GM23248 (cell line): ENCODE data around the gene CD84. TPM values are rescaled to one million over a fixed set of nuclear protein-coding genes. Genes with fewer than 3 reads are reported as not detected.

ENCODE experiments used
- DNase-seq: peaks from one replicate; pipeline ENCODE4 v3.0.0-alpha.2; 2015
- H2AFZ ChIP-seq: fragments of 200-600 bp; sonication (generic); 2 replicates; pipeline ENCODE4 v1.6.1; 2016; ENCODE audit warnings: antibody characterized with exemption
- H3F3A ChIP-seq: fragments of 200-600 bp; sonication (generic); 2 replicates; pipeline ENCODE4 v1.6.1; 2016; ENCODE audit warnings: mild to moderate bottlenecking, antibody characterized with exemption, mixed run types; ENCODE audit not compliant: insufficient read depth
- H3K27ac ChIP-seq: fragments of 200-600 bp; sonication (generic); 2 replicates; pipeline ENCODE4 v1.5.1; 2016; ENCODE audit warnings: mild to moderate bottlenecking
- H3K27me3 ChIP-seq: fragments of 200-600 bp; sonication (generic); replicated peaks from 2 replicates; pipeline ENCODE4 v1.6.1; 2016; ENCODE audit warnings: mild to moderate bottlenecking; ENCODE audit not compliant: insufficient read depth
- H3K36me3 ChIP-seq: fragments of 200-600 bp; sonication (generic); 2 replicates; pipeline ENCODE4 v1.6.1; 2016; ENCODE audit warnings: low read depth, mild to moderate bottlenecking
- H3K4me1 ChIP-seq: fragments of 200-600 bp; sonication (generic); 2 replicates; pipeline ENCODE4 v1.6.1; 2016; ENCODE audit warnings: mild to moderate bottlenecking; ENCODE audit not compliant: insufficient read depth
- H3K4me2 ChIP-seq: fragments of 200-600 bp; sonication (generic); one replicate; pipeline ENCODE4 v1.6.1; 2016; ENCODE audit warnings: mild to moderate bottlenecking; ENCODE audit not compliant: unreplicated experiment
- H3K4me3 ChIP-seq: fragments of 200-600 bp; sonication (generic); 2 replicates; pipeline ENCODE4 v1.5.1; 2016; ENCODE audit warnings: mild to moderate bottlenecking
- H3K79me2 ChIP-seq: fragments of 200-600 bp; sonication (generic); 2 replicates; pipeline ENCODE4 v1.6.1; 2016; ENCODE audit warnings: mild to moderate bottlenecking; ENCODE audit not compliant: insufficient read depth
- H3K9ac ChIP-seq: fragments of 200-600 bp; sonication (generic); 2 replicates; pipeline ENCODE4 v1.6.1; 2016; ENCODE audit warnings: mild to moderate bottlenecking
- H3K9me2 ChIP-seq: fragments of 200-600 bp; sonication (generic); 2 replicates; pipeline ENCODE4 v1.6.1; 2016; ENCODE audit warnings: mixed run types, mild to moderate bottlenecking, moderate library complexity; ENCODE audit not compliant: insufficient read depth
- H3K9me3 ChIP-seq: fragments of 200-600 bp; sonication (generic); one replicate; pipeline ENCODE4 v1.6.1; 2017; ENCODE audit warnings: low read depth
- H4K20me1 ChIP-seq: fragments of 200-600 bp; sonication (generic); 2 replicates; pipeline ENCODE4 v1.6.0; 2016; ENCODE audit not compliant: insufficient read depth
- EZH2 ChIP-seq: fragments of 200-600 bp; sonication (generic); IDR thresholded peaks from 2 replicates; pipeline ENCODE4 v1.6.1; 2018; ENCODE audit warnings: antibody characterized with exemption, mild to moderate bottlenecking; ENCODE audit not compliant: insufficient read depth, poor library complexity, severe bottlenecking
- EZH2phosphoT487 ChIP-seq: fragments of 200-600 bp; sonication (generic); IDR thresholded peaks from 2 replicates; pipeline ENCODE4 v1.6.1; 2018; ENCODE audit warnings: antibody characterized with exemption, moderate library complexity, mild to moderate bottlenecking, low read depth; ENCODE audit not compliant: insufficient read depth
- WGBS, 2 experiments: methylation state at CpG; one replicate each; pipeline ENCODE4 v1.1.6; 2015 to 2017; ENCODE audit warnings: low lambda C conversion rate in 2 of 2, low coverage in 1 of 2; ENCODE audit errors: missing lambda C conversion rate in 2 of 2; 5-methylcytosine and 5-hydroxymethylcytosine counted together
- in situ Hi-C: fragments of 300-500 bp; cut with MboI; formaldehyde crosslinking; loops from 2 replicates; pipeline ENCODE4 v1.15.0; 2020
- polyA plus RNA-seq: library from polyadenylated mRNA; unstranded; fragments of >200 nt; fragmentation: Nextera tagmentation; extraction: Ambion mirVana; gene quantifications from 2 replicates; pipeline ENCODE4 v1.2.1, GENCODE V29; 2016
- total RNA-seq: library from RNA; depleted of rRNA; stranded (reverse); fragments of >200 nt; shearing (Covaris generic); gene quantifications from 2 replicates; pipeline ENCODE4 v1.2.3, GENCODE V29; 2014

CD84 gene
- total and polyA plus RNA-seq, 2 experiments from 2014 or later, result not detected

GRCh38 chr1:160612613-160613218 lies 33.4 kb upstream of the CD84 start:
- TF ChIP-seq EZH2, result no peak
- no peak for TF ChIP-seq EZH2phosphoT487
- no peaks in the 10 kb centered on the region for H4K20me1 ChIP-seq
- no peaks in the 10 kb centered on the region for H3K9me2 ChIP-seq
- no peak overlapping the region for H3K9ac ChIP-seq
- H3K4me1 ChIP-seq, result no peaks in the 10 kb centered on the region
- H3K4me2 ChIP-seq, result no peak overlapping the region
- DNase-seq, result no peak
- H3K36me3 ChIP-seq, result no peaks in the 10 kb centered on the region
- peaks cover 47% of the 10 kb centered on the region for H3K27me3 ChIP-seq
- no peaks in the 10 kb centered on the region for H3K9me3 ChIP-seq
- in situ Hi-C loops, result no loop called here
- H3F3A ChIP-seq, result no peaks in the 10 kb centered on the region
- no peak overlapping the region for H3K27ac ChIP-seq
- no peak overlapping the region for H2AFZ ChIP-seq
- WGBS, 2 experiments, result 37 to 38% methylated on average over 6 of the region's 6 CpGs
- H3K4me3 ChIP-seq, result no peak overlapping the region
- H3K79me2 ChIP-seq, result no peaks in the 10 kb centered on the region

GRCh38 chr1:160610569-160611242 lies 31.4 kb upstream of the CD84 start:
- TF ChIP-seq EZH2phosphoT487 (no peak), EZH2 (no peak)
- 0% methylated on average over 1 of the region's 1 CpG for WGBS, 2 experiments
- Histone ChIP-seq H4K20me1 (no peaks in the 10 kb centered on the region), H3F3A (no peaks in the 10 kb centered on the region), H3K4me2 (no peak overlapping the region), H3K4me1 (no peaks in the 10 kb centered on the region), H3K4me3 (no peak overlapping the region), H2AFZ (no peak overlapping the region), H3K9ac (no peak overlapping the region), H3K27ac (no peak overlapping the region), H3K9me3 (no peaks in the 10 kb centered on the region), H3K9me2 (no peaks in the 10 kb centered on the region), H3K27me3 (peaks cover 47% of the 10 kb centered on the region), H3K79me2 (no peaks in the 10 kb centered on the region), H3K36me3 (no peaks in the 10 kb centered on the region)
- DNase-seq, result no peak
- in situ Hi-C loops, result no loop called here

DNA sequence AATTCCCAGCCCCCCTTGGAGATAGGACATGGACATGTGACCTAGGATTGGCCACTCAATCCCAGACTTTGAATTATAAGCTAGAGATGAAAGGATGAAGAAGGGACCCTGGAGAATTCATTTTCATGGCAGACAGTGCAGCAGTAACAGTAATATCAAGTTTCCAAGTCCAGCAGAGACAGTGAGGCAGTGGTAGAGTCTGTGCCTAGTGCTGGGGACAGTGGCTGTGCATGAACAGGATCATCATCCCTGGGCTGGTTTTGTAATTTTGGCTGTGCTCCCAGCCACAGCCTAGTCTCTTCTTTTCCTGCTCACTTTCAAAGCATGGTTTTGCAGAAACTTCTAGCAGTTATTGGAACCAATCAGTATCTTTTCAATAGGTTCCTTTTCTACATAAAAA lies 29.6 kb upstream of the CD84 start:
- Histone ChIP-seq H3K4me3 (no peak overlapping the region), H3K79me2 (no peaks in the 10 kb centered on the region), H2AFZ (no peak overlapping the region), H3F3A (no peaks in the 10 kb centered on the region), H3K27me3 (peaks cover 39% of the 10 kb centered on the region; the same call in 1 of the 2 replicates), H3K9me3 (no peaks in the 10 kb centered on the region), H3K9me2 (no peaks in the 10 kb centered on the region), H4K20me1 (no peaks in the 10 kb centered on the region), H3K4me2 (no peak overlapping the region), H3K36me3 (no peaks in the 10 kb centered on the region), H3K27ac (no peak overlapping the region), H3K9ac (no peak overlapping the region), H3K4me1 (no peaks in the 10 kb centered on the region)
- in situ Hi-C loops, result loop anchor here (10.0 kb wide), 1 partner anchor 174 kb away; no protein-coding TSS in a partner anchor
- no peak for DNase-seq
- no peak for TF ChIP-seq EZH2phosphoT487
- TF ChIP-seq EZH2, result no peak

- WGBS, 2 experiments, result 4 to 12% methylated on average over 2 of the region's 2 CpGs
- in situ Hi-C loops, result loop anchor here (10.0 kb wide), 1 partner anchor 174 kb away; no protein-coding TSS in a partner anchor
These were observed 29.2 kb upstream of the CD84 start for GRCh38 chr1:160608514-160608913.

More at GRCh38 chr1:160608514-160608913, 29.2 kb upstream of the CD84 start:
- H3K4me1 ChIP-seq, result no peaks in the 10 kb centered on the region
- no peak overlapping the region for H3K4me2 ChIP-seq
- H4K20me1 ChIP-seq, result no peaks in the 10 kb centered on the region
- no peaks in the 10 kb centered on the region for H3K9me3 ChIP-seq
- DNase-seq, result no peak
- no peak overlapping the region for H2AFZ ChIP-seq
- H3K9ac ChIP-seq, result no peak overlapping the region
- no peak overlapping the region for H3K4me3 ChIP-seq
- H3K79me2 ChIP-seq, result no peaks in the 10 kb centered on the region
- H3K27me3 ChIP-seq, result peaks cover 34% of the 10 kb centered on the region; the same call in 1 of the 2 replicates
- H3F3A ChIP-seq, result no peaks in the 10 kb centered on the region
- H3K9me2 ChIP-seq, result no peaks in the 10 kb centered on the region
- TF ChIP-seq EZH2phosphoT487, result no peak
- no peak for TF ChIP-seq EZH2
- no peaks in the 10 kb centered on the region for H3K36me3 ChIP-seq
- no peak overlapping the region for H3K27ac ChIP-seq
